Heart left ventricle (tissue), 16 donors: ENCODE data around the gene RARS1. TPM values are rescaled to one million over a fixed set of nuclear protein-coding genes. Genes with fewer than 3 reads are reported as not detected.

Source experiments
- ATAC-seq, 4 donors: fragments of 200-7000 bp; cut with Tn5 transposase; one replicate each; pipeline ENCODE4 v1.9.1; 2020 to 2022; ENCODE audit warnings: moderate library complexity in 4 of 4, mild to moderate bottlenecking in 3 of 4, moderate number of reproducible peaks in 1 of 4
- DNase-seq, 5 donors: peaks; one replicate each; pipeline ENCODE4 v3.0.0-alpha.2; 2020
- H3K27ac ChIP-seq, 12 donors: fragments of 200-600 bp; sonication (generic) in 4 of 12; one replicate each; pipeline versions ENCODE4 v1.5.0 to v1.8.0; 2016 to 2022; ENCODE audit warnings: mild to moderate bottlenecking in 2 of 12
- H3K27me3 ChIP-seq, 9 donors: fragments of 200-600 bp; sonication (generic) in 2 of 9; one replicate each; pipeline versions ENCODE4 v1.5.1 to v1.8.0; 2016 to 2022; ENCODE audit warnings: mild to moderate bottlenecking in 3 of 9
- H3K36me3 ChIP-seq, 9 donors: fragments of 200-600 bp; sonication (generic) in 2 of 9; one replicate each; pipeline versions ENCODE4 v1.5.0 to v1.8.0; 2018 to 2022; ENCODE audit warnings: mild to moderate bottlenecking in 2 of 9
- H3K4me1 ChIP-seq, 12 donors: fragments of 200-600 bp; sonication (generic) in 4 of 12; one replicate each; pipeline versions ENCODE4 v1.5.0 to v1.8.0; 2016 to 2022; ENCODE audit warnings: mild to moderate bottlenecking in 3 of 12
- H3K4me3 ChIP-seq, 12 donors: fragments of 200-600 bp; sonication (generic) in 4 of 12; one replicate each; pipeline versions ENCODE4 v1.5.0 to v1.8.0; 2017 to 2022; ENCODE audit warnings: mild to moderate bottlenecking in 9 of 12, moderate library complexity in 4 of 12
- H3K9me3 ChIP-seq, 12 donors: fragments of 200-600 bp; sonication (generic) in 4 of 12; one replicate each; pipeline versions ENCODE4 v1.5.0 to v1.8.0; 2016 to 2022; ENCODE audit warnings: mild to moderate bottlenecking in 1 of 12
- POLR2A ChIP-seq, 2 donors: fragments of 450-650 bp; IDR thresholded peaks; one replicate each; pipeline ENCODE4 v1.6.1; 2017; ENCODE audit warnings: antibody characterized with exemption in 2 of 2, mild to moderate bottlenecking in 2 of 2, moderate library complexity in 2 of 2
- WGBS, 4 donors: extraction: QIAGEN DNeasy Blood & Tissue Kit in 2 of 4; methylation state at CpG; one replicate each; pipeline versions ENCODE4 v1.1.5 to v1.1.7; 2013 to 2018; 5-methylcytosine and 5-hydroxymethylcytosine counted together
- intact Hi-C, 10 donors: fragments of 100-400 bp; cut with DNase I; formaldehyde crosslinking; loops; one replicate each; pipeline versions ENCODE4 v1.11.1 to v1.14.2; 2022
- polyA plus RNA-seq, 2 donors: library from polyadenylated mRNA; stranded (reverse); fragments of 200-250 nt; gene quantifications; one replicate each; pipeline ENCODE4 v1.2.3, GENCODE V29; 2013
- total RNA-seq, 9 donors: library from RNA; depleted of rRNA in 2 of 9; stranded (reverse); fragments of >200 nt in 2 of 9; fragmentation: NEBNext Ultra II Directional in 3 of 9; extraction: Animal tissue kit (Norgen Biotek cat#: 25700) in 3 of 9; gene quantifications; one replicate each; pipeline versions ENCODE4 v1.1.0 to v1.2.4, GENCODE V29; 2016 to 2023
- TF ChIP-seq, protein P1 (sequence below), 12 donors: fragments of 200-600 bp; sonication (generic) in 4 of 12; IDR thresholded peaks; one replicate each; pipeline versions ENCODE4 v1.5.0 to v1.8.0; 2018 to 2022; ENCODE audit warnings: antibody characterized with exemption in 12 of 12, mild to moderate bottlenecking in 5 of 12
- donor health status: ischemic (EF 13 %, LVEDD 7.1; RV severe dilation, severe dysfunction).
- donor health status: healthy with polysubstance abuse.
- donor health status: DM: no; HTN: yes; CAD: no.
- donor health status: DM: no; HTN: no; CAD: no.
- donor health status: ischemic (EF 25% LVEDD 6.9; RV normal size, moderate dysfunction).
- donor health status: ischemic (EF 25% LVEDD 5.7; RV mildly dilated, moderate dysfunction).
- donor health status: healthy.
- donor health status: DM: yes; HTN: yes; CAD: no.
- donor health status: ischemic (EF 35%, LVEDD 5.7; RV mildly dilated, moderate dysfunction).
- donor health status: nonischemic (EF 11% LVEDD 7.7; RV severe dilation, severe dysfunction).
- donor health status: DM: yes; HTN: yes; CAD: no.
- donor health status: PGD.
- donor health status: ischemic (EF 29% LVEDD 5.4; RV normal size, mild dysfunction).
- donor health status: nonischemic (EF 23%, LVEDD 6.1; RV moderate dilation, normal function).

Gene RARS1
- total and polyA plus RNA-seq, 11 donors: 21.1 to 64.4 (median 48.6) TPM

GRCh38 chr5:168482361-168482760, 3.9 kb upstream of the RARS1 start:
- no peaks in the 10 kb centered on the region for H3K9me3 ChIP-seq
- H3K4me1 ChIP-seq: peaks cover 0 to 7% (median 4%) of the 10 kb centered on the region in 12 donors
- TF ChIP-seq POLR2A (IDR thresholded peaks at IDR 0.05): no peak
- TF ChIP-seq, protein P1, sequence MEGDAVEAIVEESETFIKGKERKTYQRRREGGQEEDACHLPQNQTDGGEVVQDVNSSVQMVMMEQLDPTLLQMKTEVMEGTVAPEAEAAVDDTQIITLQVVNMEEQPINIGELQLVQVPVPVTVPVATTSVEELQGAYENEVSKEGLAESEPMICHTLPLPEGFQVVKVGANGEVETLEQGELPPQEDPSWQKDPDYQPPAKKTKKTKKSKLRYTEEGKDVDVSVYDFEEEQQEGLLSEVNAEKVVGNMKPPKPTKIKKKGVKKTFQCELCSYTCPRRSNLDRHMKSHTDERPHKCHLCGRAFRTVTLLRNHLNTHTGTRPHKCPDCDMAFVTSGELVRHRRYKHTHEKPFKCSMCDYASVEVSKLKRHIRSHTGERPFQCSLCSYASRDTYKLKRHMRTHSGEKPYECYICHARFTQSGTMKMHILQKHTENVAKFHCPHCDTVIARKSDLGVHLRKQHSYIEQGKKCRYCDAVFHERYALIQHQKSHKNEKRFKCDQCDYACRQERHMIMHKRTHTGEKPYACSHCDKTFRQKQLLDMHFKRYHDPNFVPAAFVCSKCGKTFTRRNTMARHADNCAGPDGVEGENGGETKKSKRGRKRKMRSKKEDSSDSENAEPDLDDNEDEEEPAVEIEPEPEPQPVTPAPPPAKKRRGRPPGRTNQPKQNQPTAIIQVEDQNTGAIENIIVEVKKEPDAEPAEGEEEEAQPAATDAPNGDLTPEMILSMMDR (IDR thresholded peaks at IDR 0.05): no peak
- no peak overlapping the region for H3K27ac ChIP-seq
- ATAC-seq (no peak), DNase-seq (no peak)
- intact Hi-C loops: loop anchor here in 2 of 10 donors (10.0 kb wide), 2 partner anchors 102 to 208 kb away; no protein-coding TSS in a partner anchor
- WGBS, 4 donors: 59 to 69% (median 65%) methylated on average over 5 of the region's 5 CpGs
- no peaks in the 10 kb centered on the region for H3K36me3 ChIP-seq
- no peak overlapping the region for H3K4me3 ChIP-seq
- H3K27me3 ChIP-seq: no peaks in the 10 kb centered on the region

GRCh38 chr5:168489059-168489458, 2.8 kb downstream of the RARS1 start:
- ATAC-seq (no peak), DNase-seq (no peak)
- intact Hi-C loops: loop anchor here in 7 of 10 donors (5.0 to 10.0 kb wide), 5 partner anchors 88 to 222 kb away; partner anchors contain the start of gene PANK3 (in 2 of the 7)
- H3K36me3 ChIP-seq: peaks cover 0 to 63% (median 61%) of the 10 kb centered on the region in 9 donors
- TF ChIP-seq, protein P1 (IDR thresholded peaks at IDR 0.05): no peak
- no peak for TF ChIP-seq POLR2A (IDR thresholded peaks at IDR 0.05)
- WGBS, 4 donors: 95 to 99% (median 98%) methylated on average over 3 of the region's 3 CpGs
- no peak overlapping the region for H3K27ac ChIP-seq
- H3K4me3 ChIP-seq: no peak overlapping the region
- H3K27me3 ChIP-seq: no peaks in the 10 kb centered on the region
- H3K4me1 ChIP-seq: peaks cover 0 to 14% (median 8%) of the 10 kb centered on the region in 12 donors
- H3K9me3 ChIP-seq: no peaks in the 10 kb centered on the region

GRCh38 chr5:168494057-168494555, 7.8 kb downstream of the RARS1 start:
- 59 to 76% (median 65%) methylated on average over 5 of the region's 5 CpGs for WGBS, 4 donors
- H3K27me3 ChIP-seq: no peaks in the 10 kb centered on the region
- H3K4me1 ChIP-seq: no peaks in the 10 kb centered on the region
- H3K27ac ChIP-seq: no peak overlapping the region
- no peak for TF ChIP-seq POLR2A (IDR thresholded peaks at IDR 0.05)
- TF ChIP-seq, protein P1 (IDR thresholded peaks at IDR 0.05): no peak
- no peak overlapping the region for H3K4me3 ChIP-seq
- H3K9me3 ChIP-seq: no peaks in the 10 kb centered on the region
- peaks cover 0 to 100% (median 99%) of the 10 kb centered on the region in 9 donors for H3K36me3 ChIP-seq
- DNase-seq (no peak), ATAC-seq (no peak)
- intact Hi-C loops: no loop called here

DNA sequence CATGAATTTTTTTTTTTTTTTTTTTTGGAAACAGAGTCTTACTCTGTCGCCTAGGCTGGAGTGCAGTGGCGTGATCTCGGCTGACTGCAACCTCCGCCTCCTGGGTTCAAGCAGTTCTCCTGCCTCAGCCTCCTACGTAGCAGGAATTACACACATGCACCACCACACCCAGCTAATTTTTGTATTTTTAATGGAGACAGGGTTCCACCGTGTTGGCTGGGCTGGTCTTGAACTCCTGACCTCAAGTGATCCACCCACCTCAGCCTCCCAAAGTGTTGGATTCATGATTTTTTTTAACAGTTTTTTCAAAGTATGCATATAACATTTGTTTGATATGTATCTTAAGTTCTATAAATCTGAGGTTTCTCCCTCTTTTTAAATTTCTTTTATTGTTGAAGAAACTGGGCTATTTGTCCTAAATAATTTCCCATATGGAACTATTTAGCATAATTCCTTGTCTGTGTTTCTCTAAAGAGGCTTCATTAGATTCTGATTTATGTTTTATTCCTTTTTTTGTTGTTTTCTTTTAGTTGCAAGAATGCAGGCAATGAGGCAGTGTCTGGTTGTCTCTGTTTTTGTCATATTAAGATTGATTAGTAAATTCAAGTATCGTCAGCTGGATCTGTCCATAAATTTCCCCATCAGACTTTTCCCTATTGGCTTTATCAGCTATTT, 16.4 kb downstream of the RARS1 start:
- no peak overlapping the region for H3K27ac ChIP-seq
- no peaks in the 10 kb centered on the region for H3K4me1 ChIP-seq
- no peak for TF ChIP-seq POLR2A (IDR thresholded peaks at IDR 0.05)
- TF ChIP-seq, protein P1 (IDR thresholded peaks at IDR 0.05): no peak
- DNase-seq (no peak), ATAC-seq (no peak)
- no peak overlapping the region for H3K4me3 ChIP-seq
- intact Hi-C loops: no loop called here
- H3K9me3 ChIP-seq: no peaks in the 10 kb centered on the region
- H3K36me3 ChIP-seq: peaks cover 0 to 100% (median 97%) of the 10 kb centered on the region in 9 donors
- H3K27me3 ChIP-seq: no peaks in the 10 kb centered on the region
- WGBS, 4 donors: 86 to 96% (median 89%) methylated on average over 7 of the region's 7 CpGs
